ENCODE results near the gene MAD1L1.

Gene MAD1L1

DNA sequence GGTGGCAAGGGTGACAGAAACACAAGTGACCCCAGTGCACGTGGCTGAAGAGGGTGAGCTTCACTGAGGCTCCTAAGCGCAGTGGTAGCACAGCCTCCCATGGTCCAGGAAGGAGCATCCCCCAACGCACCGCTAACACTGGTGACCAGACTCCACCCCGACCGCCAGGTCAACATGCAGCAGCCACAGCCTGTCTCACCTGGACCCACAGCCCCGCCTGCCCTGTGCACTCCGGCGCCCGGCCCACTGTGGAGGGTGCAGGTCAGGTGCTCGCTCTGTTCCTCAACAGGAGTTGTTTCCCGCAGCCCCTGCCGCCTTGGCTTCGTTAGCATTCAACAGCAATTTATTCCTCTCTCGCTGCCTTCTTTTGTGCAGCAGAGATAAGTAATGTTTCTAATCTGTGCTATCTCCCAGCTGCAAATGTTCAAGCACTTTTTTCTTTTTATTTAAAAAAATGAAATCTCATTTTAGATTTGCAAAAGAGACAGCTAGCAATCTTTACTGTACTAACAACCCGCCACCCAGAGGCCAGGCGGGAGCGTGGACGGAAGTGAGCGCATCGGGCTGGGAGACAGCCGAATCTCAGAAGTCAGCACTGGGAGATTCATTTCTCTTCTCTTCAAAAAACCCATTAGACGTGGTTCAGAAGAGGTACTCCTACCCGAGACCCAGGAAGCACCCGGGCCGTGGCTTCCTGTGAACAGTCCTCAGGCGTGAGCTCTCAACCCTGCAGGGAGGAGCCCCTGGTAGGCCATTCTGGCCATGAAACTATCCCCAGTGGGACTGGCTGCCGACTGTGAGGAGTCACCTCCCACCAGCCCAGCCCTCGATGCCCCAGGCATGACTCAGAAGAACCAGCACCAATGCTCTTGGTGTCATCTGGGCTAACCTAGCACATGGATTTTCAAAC lies 133.4 kb downstream of the MAD1L1 start:
- Histone ChIP-seq H3K4me1 (ENCODE audit: control insufficient read depth, insufficient read depth, low read length) (peaks cover 12% of the 10 kb centered on the region), H3K9ac (ENCODE audit: low read length in 2 of 2) (no peak overlapping the region)

DNA sequence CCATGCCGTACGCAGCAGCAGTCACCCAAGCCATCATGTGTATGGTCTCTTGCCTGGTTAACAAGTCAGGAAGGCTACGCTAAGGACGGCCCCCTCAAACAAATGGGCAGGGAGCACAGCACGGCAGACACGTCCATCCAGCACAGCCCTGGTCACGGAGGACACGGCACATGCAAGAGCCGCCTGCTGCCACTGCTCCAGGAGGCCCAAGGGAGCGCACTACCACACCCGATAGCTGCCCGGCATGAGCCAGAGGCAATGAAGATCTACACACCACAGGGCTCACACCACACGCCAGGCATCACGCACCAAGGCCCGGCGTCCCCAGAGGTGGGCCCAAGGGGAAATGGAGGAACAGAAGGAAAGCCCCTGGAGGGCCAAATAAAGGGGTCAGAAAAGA lies 134.2 kb downstream of the MAD1L1 start:
- Histone ChIP-seq H3K4me3 (ENCODE audit: low read length in 2 of 2) (no peak overlapping the region), H3K9ac (ENCODE audit: low read length in 2 of 2) (no peak overlapping the region), H3K36me3 (ENCODE audit: control insufficient read depth in 2 of 2, insufficient read depth in 2 of 2, low read length in 2 of 2) (no peaks in the 10 kb centered on the region), H3K27ac (ENCODE audit: low read length) (no peak overlapping the region), H3K9me3 (ENCODE audit: control insufficient read depth in 2 of 2, low read length in 2 of 2) (no peaks in the 10 kb centered on the region), H3K27me3 (ENCODE audit: control insufficient read depth in 1 of 2, insufficient read depth in 2 of 2, low read length in 2 of 2) (no peaks in the 10 kb centered on the region), H3K4me1 (ENCODE audit: control insufficient read depth, insufficient read depth, low read length) (peaks cover 4% of the 10 kb centered on the region)

More for the DNA sequence above, 133.4 kb downstream of the MAD1L1 start:
- Histone ChIP-seq H3K27ac (ENCODE audit: low read length) (no peak overlapping the region), H3K36me3 (ENCODE audit: control insufficient read depth in 2 of 2, insufficient read depth in 2 of 2, low read length in 2 of 2) (no peaks in the 10 kb centered on the region), H3K9me3 (ENCODE audit: control insufficient read depth in 2 of 2, low read length in 2 of 2) (no peaks in the 10 kb centered on the region), H3K27me3 (ENCODE audit: control insufficient read depth in 1 of 2, insufficient read depth in 2 of 2, low read length in 2 of 2) (no peaks in the 10 kb centered on the region), H3K4me3 (ENCODE audit: low read length in 2 of 2) (no peak overlapping the region)

GRCh38 chr7:2098056-2098455 lies 134.7 kb downstream of the MAD1L1 start:
- Histone ChIP-seq H3K9ac (ENCODE audit: low read length in 2 of 2) (no peak overlapping the region), H3K4me3 (ENCODE audit: low read length in 2 of 2) (no peak overlapping the region), H3K4me1 (ENCODE audit: control insufficient read depth, insufficient read depth, low read length) (no peaks in the 10 kb centered on the region), H3K27me3 (ENCODE audit: control insufficient read depth in 1 of 2, insufficient read depth in 2 of 2, low read length in 2 of 2) (no peaks in the 10 kb centered on the region), H3K36me3 (ENCODE audit: control insufficient read depth in 2 of 2, insufficient read depth in 2 of 2, low read length in 2 of 2) (no peaks in the 10 kb centered on the region), H3K9me3 (ENCODE audit: control insufficient read depth in 2 of 2, low read length in 2 of 2) (no peaks in the 10 kb centered on the region), H3K27ac (ENCODE audit: low read length) (no peak overlapping the region)

DNA sequence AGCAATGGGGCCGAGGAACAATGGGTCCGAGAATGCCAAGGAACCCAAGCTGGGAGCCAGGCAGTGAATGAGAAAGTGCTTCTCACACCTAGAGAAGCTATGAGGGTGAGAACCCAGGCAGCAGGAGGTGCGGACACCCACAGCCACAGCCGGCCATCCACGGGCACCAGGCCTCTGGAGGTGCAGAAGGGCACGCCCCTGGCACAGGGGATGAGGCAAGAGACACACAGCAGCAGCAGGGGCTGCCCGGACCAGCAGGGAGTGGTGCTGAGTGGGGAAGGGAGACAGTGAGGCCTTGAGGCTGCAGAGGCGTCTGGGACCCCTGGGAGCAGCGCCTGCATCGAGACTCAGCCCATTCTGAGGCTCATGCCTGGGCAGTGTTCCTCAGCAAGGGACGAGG lies 135.3 kb downstream of the MAD1L1 start:
- Histone ChIP-seq H3K36me3 (ENCODE audit: control insufficient read depth in 2 of 2, insufficient read depth in 2 of 2, low read length in 2 of 2) (no peaks in the 10 kb centered on the region), H3K9ac (ENCODE audit: low read length in 2 of 2) (no peak overlapping the region), H3K4me3 (ENCODE audit: low read length in 2 of 2) (no peak overlapping the region), H3K27me3 (ENCODE audit: control insufficient read depth in 1 of 2, insufficient read depth in 2 of 2, low read length in 2 of 2) (no peaks in the 10 kb centered on the region), H3K9me3 (ENCODE audit: control insufficient read depth in 2 of 2, low read length in 2 of 2) (no peaks in the 10 kb centered on the region), H3K27ac (ENCODE audit: low read length) (no peak overlapping the region), H3K4me1 (ENCODE audit: control insufficient read depth, insufficient read depth, low read length) (no peaks in the 10 kb centered on the region)

DNA sequence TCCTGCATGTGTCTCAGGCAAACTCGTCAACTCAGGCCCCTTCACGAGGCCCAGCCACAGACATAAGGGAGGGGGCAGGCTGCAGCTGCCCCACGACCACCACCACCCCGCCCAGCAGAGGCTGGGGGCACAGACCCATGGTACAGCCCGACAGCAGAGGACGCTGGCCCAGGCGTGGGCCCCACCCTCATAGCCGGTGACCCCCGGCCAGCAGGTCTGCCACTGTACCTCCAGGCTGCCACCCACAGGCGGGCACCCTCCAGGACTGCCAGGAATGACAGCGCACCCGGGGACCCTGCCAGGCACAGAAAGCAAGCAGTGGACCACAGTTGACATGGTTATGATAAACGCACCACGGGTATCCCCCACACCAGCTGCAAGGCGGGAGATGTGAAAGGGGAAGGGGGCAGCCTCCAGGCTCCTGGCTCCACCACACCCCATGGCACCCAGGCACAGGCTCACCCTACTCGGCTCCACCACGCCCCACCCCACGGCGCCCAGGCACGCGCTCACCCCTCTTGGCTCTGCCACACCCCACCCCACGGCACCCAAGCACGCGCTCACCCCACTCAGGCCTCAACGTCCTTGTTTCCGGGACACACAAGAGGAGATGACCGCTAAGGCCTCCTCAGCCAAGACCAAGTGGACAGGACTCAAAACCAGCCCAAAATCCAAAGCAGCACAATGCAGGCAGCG lies 135.9 kb downstream of the MAD1L1 start:
- H3K4me3 ChIP-seq (ENCODE audit: low read length in 2 of 2): no peak overlapping the region
- H3K27me3 ChIP-seq (ENCODE audit: control insufficient read depth in 1 of 2, insufficient read depth in 2 of 2, low read length in 2 of 2): no peaks in the 10 kb centered on the region
- H3K4me1 ChIP-seq (ENCODE audit: control insufficient read depth, insufficient read depth, low read length): no peaks in the 10 kb centered on the region
- H3K9me3 ChIP-seq (ENCODE audit: control insufficient read depth in 2 of 2, low read length in 2 of 2): no peaks in the 10 kb centered on the region
- no peak overlapping the region for H3K27ac ChIP-seq (ENCODE audit: low read length)
- H3K9ac ChIP-seq (ENCODE audit: low read length in 2 of 2): no peak overlapping the region
- H3K36me3 ChIP-seq (ENCODE audit: control insufficient read depth in 2 of 2, insufficient read depth in 2 of 2, low read length in 2 of 2): no peaks in the 10 kb centered on the region

DNA sequence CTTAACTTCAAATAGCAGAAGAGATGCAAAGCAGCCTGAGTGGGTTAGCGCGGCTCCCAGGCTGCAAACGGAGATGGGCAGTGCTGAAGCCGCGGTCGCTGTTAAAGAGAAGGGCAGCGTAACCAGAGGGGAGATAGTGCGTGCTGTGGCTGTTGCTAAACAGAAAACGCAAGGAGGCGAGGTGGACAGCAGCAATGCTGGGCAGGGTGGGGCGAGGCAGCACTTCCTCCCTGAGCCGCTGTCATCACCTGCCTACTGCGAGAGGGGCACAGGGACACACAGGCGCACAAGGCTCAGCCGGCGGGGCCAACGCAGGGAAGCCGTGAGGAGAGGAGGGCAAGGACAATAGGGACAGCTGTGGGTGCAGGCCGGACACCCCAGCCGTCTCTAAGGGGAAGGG lies 137.3 kb downstream of the MAD1L1 start:
- H3K4me3 ChIP-seq (ENCODE audit: low read length in 2 of 2): no peak overlapping the region
- no peaks in the 10 kb centered on the region for H3K36me3 ChIP-seq (ENCODE audit: control insufficient read depth in 2 of 2, insufficient read depth in 2 of 2, low read length in 2 of 2)
- H3K4me1 ChIP-seq (ENCODE audit: control insufficient read depth, insufficient read depth, low read length): no peaks in the 10 kb centered on the region
- no peaks in the 10 kb centered on the region for H3K9me3 ChIP-seq (ENCODE audit: control insufficient read depth in 2 of 2, low read length in 2 of 2)
- H3K9ac ChIP-seq (ENCODE audit: low read length in 2 of 2): no peak overlapping the region
- no peak overlapping the region for H3K27ac ChIP-seq (ENCODE audit: low read length)
- no peaks in the 10 kb centered on the region for H3K27me3 ChIP-seq (ENCODE audit: control insufficient read depth in 1 of 2, insufficient read depth in 2 of 2, low read length in 2 of 2)

DNA sequence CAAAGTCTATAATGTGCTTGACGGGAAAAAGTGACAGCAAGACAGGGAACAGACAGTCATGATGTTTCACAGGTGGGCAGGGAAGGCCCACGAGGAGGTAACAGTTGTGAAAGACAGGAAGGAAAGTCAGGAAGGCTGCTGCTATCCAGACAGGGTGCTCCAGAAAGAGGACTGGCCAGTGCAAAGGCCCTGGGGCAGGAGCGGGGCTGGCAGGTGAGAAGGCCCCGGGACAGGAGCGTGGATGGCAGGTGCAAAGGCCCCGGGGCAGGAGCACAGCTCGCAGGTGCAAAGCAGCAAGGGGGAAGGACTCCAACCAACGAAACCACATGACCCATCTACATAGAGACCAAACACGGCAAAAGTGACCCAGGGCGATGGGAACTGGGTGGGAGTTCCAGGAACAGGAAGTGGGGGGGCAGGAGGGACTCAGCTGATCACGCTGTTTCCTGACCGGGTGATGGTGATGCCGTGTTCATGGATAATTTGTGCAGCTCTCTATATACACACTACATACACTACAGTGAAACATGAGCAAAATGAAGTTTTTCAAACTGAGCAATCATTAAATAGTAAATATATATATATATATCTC lies 138.2 kb downstream of the MAD1L1 start:
- no peak overlapping the region for H3K4me3 ChIP-seq (ENCODE audit: low read length in 2 of 2)
- H3K9ac ChIP-seq (ENCODE audit: low read length in 2 of 2): no peak overlapping the region
- H3K9me3 ChIP-seq (ENCODE audit: control insufficient read depth in 2 of 2, low read length in 2 of 2): no peaks in the 10 kb centered on the region
- H3K36me3 ChIP-seq (ENCODE audit: control insufficient read depth in 2 of 2, insufficient read depth in 2 of 2, low read length in 2 of 2): no peaks in the 10 kb centered on the region
- H3K27me3 ChIP-seq (ENCODE audit: control insufficient read depth in 1 of 2, insufficient read depth in 2 of 2, low read length in 2 of 2): no peaks in the 10 kb centered on the region
- no peak overlapping the region for H3K27ac ChIP-seq (ENCODE audit: low read length)
- no peaks in the 10 kb centered on the region for H3K4me1 ChIP-seq (ENCODE audit: control insufficient read depth, insufficient read depth, low read length)

DNA sequence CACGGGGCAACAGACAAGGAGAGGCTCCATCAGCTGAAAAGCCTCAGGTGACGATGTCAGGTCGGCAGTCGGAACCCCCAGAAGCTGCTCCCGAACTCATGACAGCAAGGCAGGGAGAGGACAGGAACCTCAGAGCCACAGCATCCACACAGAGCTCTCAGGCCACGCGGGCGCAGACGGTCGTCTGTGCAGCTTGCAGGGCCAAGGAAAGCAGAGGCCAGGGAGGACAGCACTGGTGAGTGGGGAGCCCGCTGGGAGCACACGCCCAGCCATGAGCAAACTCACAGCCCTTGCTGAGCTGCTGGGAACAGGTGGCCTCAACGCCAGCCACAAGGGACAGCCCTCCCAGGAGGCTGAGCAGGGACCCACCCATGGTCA lies 138.9 kb downstream of the MAD1L1 start:
- H3K9me3 ChIP-seq (ENCODE audit: control insufficient read depth in 2 of 2, low read length in 2 of 2): no peaks in the 10 kb centered on the region

DNA sequence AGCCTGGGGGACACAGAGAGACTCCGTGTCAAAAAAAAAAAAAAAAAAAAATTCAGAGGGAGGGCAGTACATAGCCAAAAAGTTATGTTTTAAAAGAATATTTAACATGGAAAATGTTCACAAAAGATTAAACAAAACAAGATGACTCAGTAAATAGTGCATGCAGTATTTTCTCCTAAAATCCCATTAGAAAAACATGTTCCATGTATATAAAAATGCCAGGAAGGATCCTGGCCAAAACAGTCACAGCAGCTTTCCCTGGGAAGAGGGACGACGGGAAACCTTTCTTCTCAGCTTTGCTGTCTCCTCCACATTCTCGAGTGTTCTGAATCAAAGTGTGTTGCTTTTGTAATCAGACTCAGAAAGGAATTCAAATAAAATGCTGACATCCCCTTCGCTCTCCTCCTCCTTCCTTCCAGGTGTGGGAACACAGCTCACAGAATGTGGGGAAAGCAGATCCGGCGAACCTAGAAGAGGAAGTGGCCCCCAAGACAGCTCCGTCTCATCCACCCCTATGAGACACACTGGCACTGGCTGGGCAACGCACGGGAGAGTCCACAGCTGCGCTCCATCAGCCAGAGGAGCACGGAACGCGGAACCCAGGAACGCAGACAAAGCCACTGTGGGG lies 139.4 kb downstream of the MAD1L1 start:
- H3K27me3 ChIP-seq (ENCODE audit: control insufficient read depth in 1 of 2, insufficient read depth in 2 of 2, low read length in 2 of 2): no peaks in the 10 kb centered on the region
- H3K36me3 ChIP-seq (ENCODE audit: control insufficient read depth in 2 of 2, insufficient read depth in 2 of 2, low read length in 2 of 2): no peaks in the 10 kb centered on the region
- no peak overlapping the region for H3K9ac ChIP-seq (ENCODE audit: low read length in 2 of 2)
- no peaks in the 10 kb centered on the region for H3K9me3 ChIP-seq (ENCODE audit: control insufficient read depth in 2 of 2, low read length in 2 of 2)
- H3K4me1 ChIP-seq (ENCODE audit: control insufficient read depth, insufficient read depth, low read length): no peaks in the 10 kb centered on the region
- no peak overlapping the region for H3K4me3 ChIP-seq (ENCODE audit: low read length in 2 of 2)
- H3K27ac ChIP-seq (ENCODE audit: low read length): no peak overlapping the region

More for the DNA sequence above, 138.9 kb downstream of the MAD1L1 start:
- Histone ChIP-seq H3K27me3 (ENCODE audit: control insufficient read depth in 1 of 2, insufficient read depth in 2 of 2, low read length in 2 of 2) (no peaks in the 10 kb centered on the region), H3K4me1 (ENCODE audit: control insufficient read depth, insufficient read depth, low read length) (no peaks in the 10 kb centered on the region), H3K27ac (ENCODE audit: low read length) (no peak overlapping the region), H3K4me3 (ENCODE audit: low read length in 2 of 2) (no peak overlapping the region), H3K36me3 (ENCODE audit: control insufficient read depth in 2 of 2, insufficient read depth in 2 of 2, low read length in 2 of 2) (no peaks in the 10 kb centered on the region), H3K9ac (ENCODE audit: low read length in 2 of 2) (no peak overlapping the region)

DNA sequence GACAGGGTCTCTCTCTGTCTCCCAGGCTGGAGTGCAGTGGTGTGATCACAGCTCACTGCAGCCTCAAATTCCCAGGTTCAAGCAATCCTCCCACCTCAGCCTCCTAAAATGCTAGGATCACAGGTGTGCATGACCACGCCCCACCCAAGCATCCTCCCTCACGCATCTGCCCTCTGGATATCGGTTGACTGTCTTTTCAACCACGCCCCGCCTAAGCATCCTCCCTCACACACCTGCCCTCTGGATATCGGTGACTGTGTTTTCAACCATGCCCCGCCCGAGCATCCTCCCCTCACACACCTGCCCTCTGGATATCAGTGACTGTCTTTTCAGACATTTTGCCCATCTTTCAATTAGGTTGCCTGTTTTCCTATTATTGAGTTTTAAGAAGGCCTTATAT lies 140.5 kb downstream of the MAD1L1 start:
- no peaks in the 10 kb centered on the region for H3K9me3 ChIP-seq (ENCODE audit: control insufficient read depth in 2 of 2, low read length in 2 of 2)
- no peak overlapping the region for H3K4me3 ChIP-seq (ENCODE audit: low read length in 2 of 2)

More for the DNA sequence above, 140.5 kb downstream of the MAD1L1 start:
- Histone ChIP-seq H3K27ac (ENCODE audit: low read length) (no peak overlapping the region), H3K36me3 (ENCODE audit: control insufficient read depth in 2 of 2, insufficient read depth in 2 of 2, low read length in 2 of 2) (no peaks in the 10 kb centered on the region), H3K9ac (ENCODE audit: low read length in 2 of 2) (no peak overlapping the region), H3K4me1 (ENCODE audit: control insufficient read depth, insufficient read depth, low read length) (no peaks in the 10 kb centered on the region), H3K27me3 (ENCODE audit: control insufficient read depth in 1 of 2, insufficient read depth in 2 of 2, low read length in 2 of 2) (no peaks in the 10 kb centered on the region)
